H1 (cell line): ENCODE data around the gene NAV3. TPM values are rescaled to one million over a fixed set of nuclear protein-coding genes. Genes with fewer than 3 reads are reported as not detected.

ENCODE experiments used
- CTCF ChIA-PET: fragments of 300-600 bp; sonication (Branson Sonifier 250); formaldehyde crosslinking; loops from one replicate; lab custom pipeline; 2021; ENCODE audit not compliant: partially characterized antibody; lab: Charles Lee
- POLR2A ChIA-PET: fragments of 300-600 bp; sonication (Branson Sonifier 250); formaldehyde crosslinking; loops from one replicate; lab custom pipeline; 2021; ENCODE audit warnings: inconsistent platforms; ENCODE audit not compliant: partially characterized antibody; lab: Charles Lee
- DNase-seq, 2 experiments: peaks; one replicate each; pipeline versions ENCODE4 v3.0.0 to v3.0.0-alpha.2; 2010 to 2022; ENCODE audit warnings: low spot score in 2 of 2, low read depth in 1 of 2, mixed read lengths in 1 of 2
- FAIRE-seq: peaks from 2 replicates; lab custom pipeline; 2011; peaks lifted over from hg19 to GRCh38; lab: Jason Lieb, UNC
- H2AFZ ChIP-seq: 2 replicates; pipeline ENCODE4 v1.8.1; 2012; ENCODE audit warnings: low read length, inconsistent platforms
- H2AK5ac ChIP-seq: 2 replicates; pipeline ENCODE4 v1.6.1; 2013; ENCODE audit warnings: low read depth, low read length
- H2BK120ac ChIP-seq: replicated peaks from 2 replicates; pipeline ENCODE3; 2013; ENCODE audit warnings: low read depth, low read length, inconsistent platforms
- H2BK12ac ChIP-seq: 2 replicates; pipeline ENCODE4 v1.6.1; 2013; ENCODE audit warnings: low read depth, low read length
- H2BK15ac ChIP-seq: 2 replicates; pipeline ENCODE4 v1.6.1; 2013; ENCODE audit warnings: low read length
- H2BK20ac ChIP-seq: 2 replicates; pipeline ENCODE4 v1.6.1; 2013; ENCODE audit warnings: low read length
- H2BK5ac ChIP-seq: 2 replicates; pipeline ENCODE4 v1.6.1; 2013; ENCODE audit warnings: low read depth, low read length
- H3K14ac ChIP-seq: 2 replicates; pipeline ENCODE4 v1.6.1; 2013; ENCODE audit warnings: inconsistent platforms; ENCODE audit not compliant: insufficient read length
- H3K18ac ChIP-seq: 2 replicates; pipeline ENCODE4 v1.6.1; 2013; ENCODE audit warnings: low read length; ENCODE audit errors: extremely low read depth
- H3K23ac ChIP-seq: 2 replicates; pipeline ENCODE4 v1.6.1; 2013; ENCODE audit warnings: inconsistent platforms; ENCODE audit not compliant: insufficient read length
- H3K23me2 ChIP-seq: 2 replicates; pipeline ENCODE4 v1.6.1; 2013; ENCODE audit warnings: low read depth, low read length
- H3K27ac ChIP-seq: 2 replicates; pipeline ENCODE4 v1.6.1; 2011; ENCODE audit warnings: low read depth, low read length, inconsistent platforms
- H3K27me3 ChIP-seq, 4 experiments: replicated peaks in 1 of 4; 1 replicate in 1 of 4; 2 replicates in 3 of 4; pipeline versions ENCODE4 v1.6.1 to v1.8.1; 2011 to 2013; ENCODE audit warnings: low read length in 3 of 4, mild to moderate bottlenecking in 3 of 4, inconsistent platforms in 2 of 4, mixed read lengths in 2 of 4, moderate library complexity in 1 of 4; ENCODE audit not compliant: control insufficient read depth in 3 of 4, insufficient read depth in 3 of 4; ENCODE audit errors: extremely low read depth in 1 of 4
- H3K36me3 ChIP-seq, 4 experiments: 2 replicates each; pipeline versions ENCODE4 v1.6.1 to v1.8.1; 2011 to 2013; ENCODE audit warnings: mild to moderate bottlenecking in 4 of 4, low read length in 3 of 4, moderate library complexity in 2 of 4, control low read depth in 1 of 4, inconsistent platforms in 1 of 4; ENCODE audit not compliant: insufficient read depth in 4 of 4, control insufficient read depth in 2 of 4
- H3K4ac ChIP-seq: replicated peaks from 2 replicates; pipeline ENCODE3; 2013; ENCODE audit warnings: low read length, low read depth, mixed read lengths, inconsistent platforms; ENCODE audit not compliant: insufficient read length
- H3K4me1 ChIP-seq, 4 experiments: replicated peaks in 1 of 4; 1 replicate in 1 of 4; 2 replicates in 3 of 4; pipeline versions ENCODE4 v1.6.1 to v1.8.1; 2011 to 2013; ENCODE audit warnings: low read length in 3 of 4, inconsistent platforms in 2 of 4, mixed read lengths in 1 of 4; ENCODE audit not compliant: insufficient read depth in 4 of 4, control insufficient read depth in 3 of 4
- H3K4me2 ChIP-seq, 2 experiments: 2 replicates each; pipeline versions ENCODE4 v1.6.1 to v1.8.1; 2011 to 2013; ENCODE audit warnings: low read depth in 2 of 2, low read length in 2 of 2, control low read depth in 1 of 2, inconsistent platforms in 1 of 2, mild to moderate bottlenecking in 1 of 2; ENCODE audit not compliant: insufficient read depth in 1 of 2
- H3K4me3 ChIP-seq, 4 experiments: fragments of 200-600, 300-600 bp in 1 of 4; sonication (generic), shearing (Covaris generic), sonication (Bioruptor Twin) in 1 of 4; 2 replicates each; pipeline versions ENCODE4 v1.5.1 to v1.8.1; 2011 to 2016; ENCODE audit warnings: low read length in 4 of 4, low read depth in 3 of 4, control low read depth in 2 of 4, inconsistent platforms in 2 of 4, mild to moderate bottlenecking in 2 of 4, mixed read lengths in 1 of 4, moderate library complexity in 1 of 4; ENCODE audit not compliant: insufficient read depth in 2 of 4; ENCODE audit errors: extremely low read depth in 1 of 4
- H3K56ac ChIP-seq: replicated peaks from 2 replicates; pipeline ENCODE3; 2013; ENCODE audit warnings: low read depth, mild to moderate bottlenecking, mixed read lengths, low read length, inconsistent platforms; ENCODE audit not compliant: insufficient read length
- H3K79me1 ChIP-seq: 2 replicates; pipeline ENCODE4 v1.6.1; 2013; ENCODE audit warnings: low read depth, low read length, control low read depth
- H3K79me2 ChIP-seq, 2 experiments: 2 replicates each; pipeline versions ENCODE4 v1.6.1 to v1.8.1; 2012 to 2013; ENCODE audit warnings: low read length in 2 of 2, mild to moderate bottlenecking in 2 of 2, inconsistent platforms in 1 of 2; ENCODE audit not compliant: insufficient read depth in 2 of 2, control insufficient read depth in 1 of 2
- H3K9ac ChIP-seq, 4 experiments: replicated peaks in 1 of 4; 1 replicate in 1 of 4; 2 replicates in 3 of 4; pipeline versions ENCODE4 v1.6.1 to v1.8.1; 2011 to 2013; ENCODE audit warnings: low read depth in 3 of 4, low read length in 3 of 4, control low read depth in 2 of 4, mild to moderate bottlenecking in 2 of 4, moderate library complexity in 2 of 4, inconsistent platforms in 1 of 4; ENCODE audit errors: extremely low read depth in 1 of 4
- H3K9me3 ChIP-seq, 2 experiments: 2 replicates each; pipeline versions ENCODE4 v1.6.1 to v1.8.1; 2012 to 2013; ENCODE audit warnings: mild to moderate bottlenecking in 2 of 2, moderate library complexity in 2 of 2, control low read depth in 1 of 2, inconsistent platforms in 1 of 2, low read depth in 1 of 2, low read length in 1 of 2, mixed read lengths in 1 of 2; ENCODE audit not compliant: insufficient read depth in 2 of 2
- H4K20me1 ChIP-seq, 2 experiments: replicated peaks in 1 of 2; 2 replicates each; pipeline versions ENCODE3 to v1.8.1; 2011 to 2013; ENCODE audit warnings: inconsistent platforms in 2 of 2, low read length in 2 of 2, mild to moderate bottlenecking in 1 of 2; ENCODE audit not compliant: insufficient read depth in 2 of 2, control insufficient read depth in 1 of 2
- H4K5ac ChIP-seq: 2 replicates; pipeline ENCODE4 v1.6.1; 2013; ENCODE audit warnings: low read length, low read depth, mixed read lengths, inconsistent platforms; ENCODE audit not compliant: insufficient read length
- H4K8ac ChIP-seq: 2 replicates; pipeline ENCODE4 v1.8.0; 2013; ENCODE audit warnings: mild to moderate bottlenecking, moderate library complexity, low read length, inconsistent platforms; ENCODE audit not compliant: insufficient read depth; ENCODE audit errors: extremely low read depth
- H4K91ac ChIP-seq: replicated peaks from 2 replicates; pipeline ENCODE3; 2013; ENCODE audit warnings: low read length, mixed read lengths, inconsistent platforms; ENCODE audit not compliant: insufficient read length
- NRF1 ChIP-seq: IDR thresholded peaks from 2 replicates; pipeline ENCODE4 v1.6.1; 2011; ENCODE audit warnings: mild to moderate bottlenecking, low read depth, low read length, improper control_type of control experiment
- POU5F1 ChIP-seq: IDR thresholded peaks from 2 replicates; pipeline ENCODE4 v1.6.1; 2011; ENCODE audit warnings: low read depth, mild to moderate bottlenecking, low read length, moderate library complexity
- RFX5 ChIP-seq: IDR thresholded peaks from 2 replicates; pipeline ENCODE4 v1.6.1; 2011; ENCODE audit warnings: low read depth, low read length, improper control_type of control experiment, borderline replicate concordance
- RNF2 ChIP-seq: fragments of 200-900, 300-1000 bp; sonication (generic); IDR thresholded peaks from 2 replicates; pipeline ENCODE4 v1.7.1; 2016; ENCODE audit warnings: borderline replicate concordance, low read depth, mild to moderate bottlenecking, antibody characterized with exemption, low read length; ENCODE audit not compliant: poor library complexity, severe bottlenecking; ENCODE audit errors: missing control alignments
- SIRT6 ChIP-seq: IDR thresholded peaks from one replicate; pipeline ENCODE4 v1.7.1; 2012; ENCODE audit warnings: low read length, inconsistent platforms
- TAF7 ChIP-seq: optimal IDR thresholded peaks from 2 replicates; pipeline ENCODE3; 2011; ENCODE audit warnings: low read depth, mild to moderate bottlenecking, inconsistent platforms, low read length, moderate library complexity, borderline replicate concordance
- USF2 ChIP-seq: IDR thresholded peaks from 2 replicates; pipeline ENCODE4 v1.6.1; 2011; ENCODE audit warnings: low read length, improper control_type of control experiment
- polyA plus RNA-seq, 7 experiments: library from polyadenylated mRNA; depleted of rRNA in 3 of 7; stranded (reverse) in 5 of 7; unstranded in 2 of 7; fragments of >200 nt in 5 of 7; fragments of 200-250 nt in 2 of 7; gene quantifications; 1 replicate in 5 of 7; 2 replicates in 1 of 7; 4 replicates in 1 of 7; pipeline versions ENCODE4 v1.2.1 to v1.2.3, GENCODE V29; 2011 to 2013; ENCODE audit warnings: missing spikeins in 2 of 7, mixed read lengths in 2 of 7
- total RNA-seq: library from RNA; stranded (reverse); fragmentation: NEBNext Ultra II Directional; extraction: Animal tissue kit (Norgen Biotek cat#: 25700); gene quantifications from 2 replicates; pipeline ENCODE4 v1.2.1, GENCODE V29; 2021

Gene NAV3
- total and polyA plus RNA-seq, 2 of the 8 experiments (the other 6 are each of a cell fraction or from before 2014, with no cell fraction given): 0.47 to 5.0 TPM

GRCh38 chr12:78086553-78087362, 256.1 kb downstream of the NAV3 start:
- no peaks in the 10 kb centered on the region for H3K23me2 ChIP-seq
- H2BK12ac ChIP-seq: no peak overlapping the region
- no peak overlapping the region for H3K4me3 ChIP-seq
- H4K5ac ChIP-seq: no peak overlapping the region
- no peak overlapping the region for H3K9ac ChIP-seq
- no peaks in the 10 kb centered on the region for H3K9me3 ChIP-seq
- H3K56ac ChIP-seq: no peak overlapping the region
- DNase-seq (no peak), FAIRE-seq (no peak)
- no peaks in the 10 kb centered on the region for H4K20me1 ChIP-seq
- no peaks in the 10 kb centered on the region for H3K27me3 ChIP-seq
- ChIA-PET CTCF (interaction anchor here (0.8 to 1.2 kb wide), 4 partner anchors 22 to 1220 kb away, joined by 3 read pairs; no protein-coding TSS in a partner anchor), POLR2A (no interaction called here)
- no peak overlapping the region for H2BK120ac ChIP-seq
- H3K4me1 ChIP-seq: no peaks in the 10 kb centered on the region
- H2BK5ac ChIP-seq: no peak overlapping the region
- H3K36me3 ChIP-seq: no peaks in the 10 kb centered on the region
- H3K4ac ChIP-seq: no peak overlapping the region
- no peak overlapping the region for H3K4me2 ChIP-seq
- H2AK5ac ChIP-seq: no peak overlapping the region
- H4K91ac ChIP-seq: no peak overlapping the region
- no peak overlapping the region for H2AFZ ChIP-seq
- H4K8ac ChIP-seq: no peak overlapping the region
- TF ChIP-seq POU5F1: no peak
- no peak for TF ChIP-seq NRF1
- no peak for TF ChIP-seq SIRT6
- no peak for TF ChIP-seq RFX5
- no peak for TF ChIP-seq RNF2
- TF ChIP-seq TAF7: no peak
- TF ChIP-seq USF2: no peak
- H3K18ac ChIP-seq: no peak overlapping the region
- no peak overlapping the region for H3K27ac ChIP-seq
- H2BK20ac ChIP-seq: no peak overlapping the region
- no peak overlapping the region for H3K23ac ChIP-seq
- no peak overlapping the region for H3K14ac ChIP-seq
- no peak overlapping the region for H2BK15ac ChIP-seq
- H3K79me1 ChIP-seq: no peaks in the 10 kb centered on the region
- H3K79me2 ChIP-seq: no peaks in the 10 kb centered on the region
